ENCODE data around the gene IPP.

GRCh38 chr1:45660336-45660735 is 90.1 kb downstream of the IPP start:
- TF ChIP-seq POLR2A (IDR thresholded peaks at IDR 0.05; ENCODE audit: control extremely low read depth in 1 of 2, low read depth in 2 of 2, low read length in 2 of 2) = no peak
- TF ChIP-seq, protein P1, sequence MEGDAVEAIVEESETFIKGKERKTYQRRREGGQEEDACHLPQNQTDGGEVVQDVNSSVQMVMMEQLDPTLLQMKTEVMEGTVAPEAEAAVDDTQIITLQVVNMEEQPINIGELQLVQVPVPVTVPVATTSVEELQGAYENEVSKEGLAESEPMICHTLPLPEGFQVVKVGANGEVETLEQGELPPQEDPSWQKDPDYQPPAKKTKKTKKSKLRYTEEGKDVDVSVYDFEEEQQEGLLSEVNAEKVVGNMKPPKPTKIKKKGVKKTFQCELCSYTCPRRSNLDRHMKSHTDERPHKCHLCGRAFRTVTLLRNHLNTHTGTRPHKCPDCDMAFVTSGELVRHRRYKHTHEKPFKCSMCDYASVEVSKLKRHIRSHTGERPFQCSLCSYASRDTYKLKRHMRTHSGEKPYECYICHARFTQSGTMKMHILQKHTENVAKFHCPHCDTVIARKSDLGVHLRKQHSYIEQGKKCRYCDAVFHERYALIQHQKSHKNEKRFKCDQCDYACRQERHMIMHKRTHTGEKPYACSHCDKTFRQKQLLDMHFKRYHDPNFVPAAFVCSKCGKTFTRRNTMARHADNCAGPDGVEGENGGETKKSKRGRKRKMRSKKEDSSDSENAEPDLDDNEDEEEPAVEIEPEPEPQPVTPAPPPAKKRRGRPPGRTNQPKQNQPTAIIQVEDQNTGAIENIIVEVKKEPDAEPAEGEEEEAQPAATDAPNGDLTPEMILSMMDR (IDR thresholded peaks at IDR 0.05; ENCODE audit: control extremely low read depth in 1 of 3, insufficient read depth in 1 of 3, low read depth in 1 of 3, low read length in 3 of 3) = no peak
- TF ChIP-seq CHD1 (IDR thresholded peaks at IDR 0.05; ENCODE audit: low read depth, low read length) = no peak
- TF ChIP-seq JUN (IDR thresholded peaks at IDR 0.05; ENCODE audit: low read depth, low read length) = no peak
- no peak for TF ChIP-seq GTF2F1 (IDR thresholded peaks at IDR 0.05; ENCODE audit: borderline replicate concordance, low read depth, low read length)
- TF ChIP-seq, protein P2, sequence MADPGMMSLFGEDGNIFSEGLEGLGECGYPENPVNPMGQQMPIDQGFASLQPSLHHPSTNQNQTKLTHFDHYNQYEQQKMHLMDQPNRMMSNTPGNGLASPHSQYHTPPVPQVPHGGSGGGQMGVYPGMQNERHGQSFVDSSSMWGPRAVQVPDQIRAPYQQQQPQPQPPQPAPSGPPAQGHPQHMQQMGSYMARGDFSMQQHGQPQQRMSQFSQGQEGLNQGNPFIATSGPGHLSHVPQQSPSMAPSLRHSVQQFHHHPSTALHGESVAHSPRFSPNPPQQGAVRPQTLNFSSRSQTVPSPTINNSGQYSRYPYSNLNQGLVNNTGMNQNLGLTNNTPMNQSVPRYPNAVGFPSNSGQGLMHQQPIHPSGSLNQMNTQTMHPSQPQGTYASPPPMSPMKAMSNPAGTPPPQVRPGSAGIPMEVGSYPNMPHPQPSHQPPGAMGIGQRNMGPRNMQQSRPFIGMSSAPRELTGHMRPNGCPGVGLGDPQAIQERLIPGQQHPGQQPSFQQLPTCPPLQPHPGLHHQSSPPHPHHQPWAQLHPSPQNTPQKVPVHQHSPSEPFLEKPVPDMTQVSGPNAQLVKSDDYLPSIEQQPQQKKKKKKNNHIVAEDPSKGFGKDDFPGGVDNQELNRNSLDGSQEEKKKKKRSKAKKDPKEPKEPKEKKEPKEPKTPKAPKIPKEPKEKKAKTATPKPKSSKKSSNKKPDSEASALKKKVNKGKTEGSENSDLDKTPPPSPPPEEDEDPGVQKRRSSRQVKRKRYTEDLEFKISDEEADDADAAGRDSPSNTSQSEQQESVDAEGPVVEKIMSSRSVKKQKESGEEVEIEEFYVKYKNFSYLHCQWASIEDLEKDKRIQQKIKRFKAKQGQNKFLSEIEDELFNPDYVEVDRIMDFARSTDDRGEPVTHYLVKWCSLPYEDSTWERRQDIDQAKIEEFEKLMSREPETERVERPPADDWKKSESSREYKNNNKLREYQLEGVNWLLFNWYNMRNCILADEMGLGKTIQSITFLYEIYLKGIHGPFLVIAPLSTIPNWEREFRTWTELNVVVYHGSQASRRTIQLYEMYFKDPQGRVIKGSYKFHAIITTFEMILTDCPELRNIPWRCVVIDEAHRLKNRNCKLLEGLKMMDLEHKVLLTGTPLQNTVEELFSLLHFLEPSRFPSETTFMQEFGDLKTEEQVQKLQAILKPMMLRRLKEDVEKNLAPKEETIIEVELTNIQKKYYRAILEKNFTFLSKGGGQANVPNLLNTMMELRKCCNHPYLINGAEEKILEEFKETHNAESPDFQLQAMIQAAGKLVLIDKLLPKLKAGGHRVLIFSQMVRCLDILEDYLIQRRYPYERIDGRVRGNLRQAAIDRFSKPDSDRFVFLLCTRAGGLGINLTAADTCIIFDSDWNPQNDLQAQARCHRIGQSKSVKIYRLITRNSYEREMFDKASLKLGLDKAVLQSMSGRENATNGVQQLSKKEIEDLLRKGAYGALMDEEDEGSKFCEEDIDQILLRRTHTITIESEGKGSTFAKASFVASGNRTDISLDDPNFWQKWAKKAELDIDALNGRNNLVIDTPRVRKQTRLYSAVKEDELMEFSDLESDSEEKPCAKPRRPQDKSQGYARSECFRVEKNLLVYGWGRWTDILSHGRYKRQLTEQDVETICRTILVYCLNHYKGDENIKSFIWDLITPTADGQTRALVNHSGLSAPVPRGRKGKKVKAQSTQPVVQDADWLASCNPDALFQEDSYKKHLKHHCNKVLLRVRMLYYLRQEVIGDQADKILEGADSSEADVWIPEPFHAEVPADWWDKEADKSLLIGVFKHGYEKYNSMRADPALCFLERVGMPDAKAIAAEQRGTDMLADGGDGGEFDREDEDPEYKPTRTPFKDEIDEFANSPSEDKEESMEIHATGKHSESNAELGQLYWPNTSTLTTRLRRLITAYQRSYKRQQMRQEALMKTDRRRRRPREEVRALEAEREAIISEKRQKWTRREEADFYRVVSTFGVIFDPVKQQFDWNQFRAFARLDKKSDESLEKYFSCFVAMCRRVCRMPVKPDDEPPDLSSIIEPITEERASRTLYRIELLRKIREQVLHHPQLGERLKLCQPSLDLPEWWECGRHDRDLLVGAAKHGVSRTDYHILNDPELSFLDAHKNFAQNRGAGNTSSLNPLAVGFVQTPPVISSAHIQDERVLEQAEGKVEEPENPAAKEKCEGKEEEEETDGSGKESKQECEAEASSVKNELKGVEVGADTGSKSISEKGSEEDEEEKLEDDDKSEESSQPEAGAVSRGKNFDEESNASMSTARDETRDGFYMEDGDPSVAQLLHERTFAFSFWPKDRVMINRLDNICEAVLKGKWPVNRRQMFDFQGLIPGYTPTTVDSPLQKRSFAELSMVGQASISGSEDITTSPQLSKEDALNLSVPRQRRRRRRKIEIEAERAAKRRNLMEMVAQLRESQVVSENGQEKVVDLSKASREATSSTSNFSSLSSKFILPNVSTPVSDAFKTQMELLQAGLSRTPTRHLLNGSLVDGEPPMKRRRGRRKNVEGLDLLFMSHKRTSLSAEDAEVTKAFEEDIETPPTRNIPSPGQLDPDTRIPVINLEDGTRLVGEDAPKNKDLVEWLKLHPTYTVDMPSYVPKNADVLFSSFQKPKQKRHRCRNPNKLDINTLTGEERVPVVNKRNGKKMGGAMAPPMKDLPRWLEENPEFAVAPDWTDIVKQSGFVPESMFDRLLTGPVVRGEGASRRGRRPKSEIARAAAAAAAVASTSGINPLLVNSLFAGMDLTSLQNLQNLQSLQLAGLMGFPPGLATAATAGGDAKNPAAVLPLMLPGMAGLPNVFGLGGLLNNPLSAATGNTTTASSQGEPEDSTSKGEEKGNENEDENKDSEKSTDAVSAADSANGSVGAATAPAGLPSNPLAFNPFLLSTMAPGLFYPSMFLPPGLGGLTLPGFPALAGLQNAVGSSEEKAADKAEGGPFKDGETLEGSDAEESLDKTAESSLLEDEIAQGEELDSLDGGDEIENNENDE (IDR thresholded peaks at IDR 0.05; ENCODE audit: insufficient replicate concordance, low read length) = no peak
- TF ChIP-seq JUND (IDR thresholded peaks at IDR 0.05; ENCODE audit: low read length) = no peak
- TF ChIP-seq RNF2 (IDR thresholded peaks at IDR 0.05; ENCODE audit: borderline replicate concordance, low read depth, low read length, missing control alignments, poor library complexity, severe bottlenecking) = no peak
- TF ChIP-seq TAF1 (IDR thresholded peaks at IDR 0.05; ENCODE audit: low read depth, low read length) = no peak
